ENCODE data around the gene ZNF385D. TPM values are rescaled to one million over a fixed set of nuclear protein-coding genes. Genes with fewer than 3 reads are reported as not detected.

Gene ZNF385D, protein sequence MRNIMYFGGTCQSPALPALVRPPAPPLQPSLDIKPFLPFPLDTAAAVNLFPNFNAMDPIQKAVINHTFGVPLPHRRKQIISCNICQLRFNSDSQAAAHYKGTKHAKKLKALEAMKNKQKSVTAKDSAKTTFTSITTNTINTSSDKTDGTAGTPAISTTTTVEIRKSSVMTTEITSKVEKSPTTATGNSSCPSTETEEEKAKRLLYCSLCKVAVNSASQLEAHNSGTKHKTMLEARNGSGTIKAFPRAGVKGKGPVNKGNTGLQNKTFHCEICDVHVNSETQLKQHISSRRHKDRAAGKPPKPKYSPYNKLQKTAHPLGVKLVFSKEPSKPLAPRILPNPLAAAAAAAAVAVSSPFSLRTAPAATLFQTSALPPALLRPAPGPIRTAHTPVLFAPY
- not detected in 2 replicates for total RNA-seq (2016; rRNA removed; fragmentation: Illumina TruSeq; extraction: Trizol)
- not detected in 2 replicates for total RNA-seq (2016; cell fraction: cytosol; rRNA removed; fragmentation: Illumina TruSeq; extraction: Trizol; ENCODE audit: low read depth)
- not detected in 2 replicates for total RNA-seq (2016; cell fraction: insoluble cytoplasmic fraction; rRNA removed; fragmentation: Illumina TruSeq; extraction: Trizol)
- total RNA-seq (2016; cell fraction: membrane; rRNA removed; fragmentation: Illumina TruSeq; extraction: Trizol), result not detected in 2 replicates
- not detected in 2 replicates for total RNA-seq (2016; cell fraction: nucleus; rRNA removed; fragmentation: Illumina TruSeq; extraction: Trizol)
- polyA plus RNA-seq (2011; rRNA removed), result not detected in 2 replicates
- polyA plus RNA-seq (2011; cell fraction: cytosol; rRNA removed), result not detected in 2 replicates
- not detected in 2 replicates for polyA plus RNA-seq (2011; cell fraction: nucleus; rRNA removed)
- not detected in 2 replicates for polyA plus RNA-seq (2012)
- polyA plus RNA-seq (2016; cell fraction: cytosol; fragmentation: Illumina TruSeq; extraction: Trizol; ENCODE audit: low read depth), result not detected in 2 replicates
- polyA plus RNA-seq (2016; cell fraction: insoluble cytoplasmic fraction; fragmentation: Illumina TruSeq; extraction: Trizol; ENCODE audit: low read depth), result not detected in 2 replicates
- not detected in 2 replicates for polyA plus RNA-seq (2016; cell fraction: membrane; fragmentation: Illumina TruSeq; extraction: Trizol; ENCODE audit: low read depth)
- polyA plus RNA-seq (2016; cell fraction: nucleus; fragmentation: Illumina TruSeq; extraction: Trizol; ENCODE audit: insufficient read depth, low read depth), result not detected in 2 replicates
- polyA minus RNA-seq (2011; rRNA and poly(A)+ RNA removed; ENCODE audit: low replicate concordance), result not detected in 2 replicates
- not detected in 2 replicates for polyA minus RNA-seq (2011; cell fraction: cytosol; rRNA and poly(A)+ RNA removed)
- polyA minus RNA-seq (2011; cell fraction: nucleus; rRNA and poly(A)+ RNA removed), result 0.13 TPM in 1 of 2 replicates, not detected in the other
- Bru-seq, nascent RNA, result percentile 8 among the genes with signal in this experiment
- percentile 3 among the genes with signal in this experiment for BruChase-seq, experiment 1, labeled RNA remaining after a 6-hour chase
- percentile 7 among the genes with signal in this experiment for BruChase-seq, experiment 2, labeled RNA remaining after a 2-hour chase
- long read RNA-seq, experiment 1, result 0 reads
- long read RNA-seq, experiment 2, result 0 reads

GRCh38 chr3:21750831-21751391 lies at the start of gene ZNF385D:
Gene ZNF385D (minus strand): TSS chr3:21751210. CDS start chr3:21750916, 294 bp downstream.
- intact Hi-C loops (cut with micrococcal nuclease; ENCODE audit: unreplicated experiment) (loop anchor here (10.0 kb wide), 1 partner anchor 364 kb away; no protein-coding TSS in a partner anchor), in situ Hi-C loops (cut with HindIII; ENCODE audit: extremely low pct_ligation_motif_present, low pct_unique_long_range_greater_than_20kb) (no loop called here)
- no peak within 1 kb of the TSS for H3K9ac ChIP-seq (ENCODE audit: insufficient read depth, low read depth, low read length)
- DNase-seq (ENCODE audit: low spot score) (no peak), ATAC-seq (peak; percentile 41; the same call in 2 of the 3 replicates), FAIRE-seq (no peak)
- 0 out of 5 replicates have a peak, but pooled peaks cover 0 to 4% of the 10 kb centered on the region in 2 experiments for H3K27me3 ChIP-seq (ENCODE audit: control insufficient read depth in 1 of 2, insufficient read depth in 2 of 2, low read length in 2 of 2)
- no peaks in the 10 kb centered on the region for H3K4me1 ChIP-seq (ENCODE audit: insufficient read depth, low read length)
- no peak within 1 kb of the TSS for H2AFZ ChIP-seq (ENCODE audit: low read length)
- H3K4me3 ChIP-seq (replicated peaks in 1 of 3; ENCODE audit: insufficient read depth in 1 of 3, low read depth in 2 of 3, low read length in 3 of 3), result no peak within 1 kb of the TSS
- H3K36me3 ChIP-seq (replicated peaks in 1 of 2; ENCODE audit: control insufficient read depth in 1 of 2, insufficient read depth in 2 of 2, low read length in 2 of 2), result no peaks in the 10 kb centered on the region
- ChIA-PET CTCF (ENCODE audit: low intra/inter-chr PET ratio, low total read pairs) (no interaction called here), POLR2A (no interaction called here)
- TF ChIP-seq DNMT1 (CRISPR knock-in tag; IDR thresholded peaks at IDR 0.05) (no peak), ARID3A (IDR thresholded peaks at IDR 0.05; ENCODE audit: low read depth, low read length) (no peak), KLF11 (CRISPR knock-in tag; IDR thresholded peaks at IDR 0.05) (no peak), SP140L (CRISPR knock-in tag; IDR thresholded peaks at IDR 0.05; ENCODE audit: borderline replicate concordance) (no peak)
- H4K20me1 ChIP-seq (ENCODE audit: insufficient read depth, low read length), result no peaks in the 10 kb centered on the region
- H3K4me2 ChIP-seq (ENCODE audit: low read depth, low read length), result no peak within 1 kb of the TSS
- BruUV-seq (replicated peaks), result no TSS peak
- WGBS (ENCODE audit: low lambda C conversion rate), result 5% methylated on average over 8 of the region's 31 CpGs
- no peak within 1 kb of the TSS for H3K27ac ChIP-seq (ENCODE audit: extremely low read length, insufficient read depth, low read length)
- no peaks in the 10 kb centered on the region for H3K79me2 ChIP-seq (ENCODE audit: insufficient read depth, low read length)
- H3K9me3 ChIP-seq (ENCODE audit: low read length), result no peaks in the 10 kb centered on the region

Measured in HepG2 (cell line).